ENCODE results near the gene RNF181.
A peak's percentile ranks its signal among the peaks of the same experiment; 100 is the strongest.

The RNF181 gene

GRCh38 chr2:85621338-85621737 is 25.8 kb downstream of the RNF181 start:
- Histone ChIP-seq H3K4me3 (ENCODE audit: low read depth in 1 of 2, low read length in 1 of 2) (no peak overlapping the region), H3K36me3 (peaks cover 70% of the 10 kb centered on the region), H3K27me3 (no peaks in the 10 kb centered on the region), H3K4me1 (ENCODE audit: control insufficient read depth in 1 of 2, insufficient read depth in 1 of 2, low read depth in 1 of 2, low read length in 1 of 2) (peaks cover 11% of the 10 kb centered on the region in 2 experiments), H3K27ac (no peak overlapping the region), H3K9me3 (no peaks in the 10 kb centered on the region)
- no peak for TF ChIP-seq CTCF (IDR thresholded peaks at IDR 0.05)

- Histone ChIP-seq H3K27me3 (no peaks in the 10 kb centered on the region), H3K9me3 (no peaks in the 10 kb centered on the region), H3K36me3 (peaks cover 96% of the 10 kb centered on the region), H3K27ac (no peak overlapping the region), H3K4me3 (ENCODE audit: low read depth in 1 of 2, low read length in 1 of 2) (no peak overlapping the region), H3K4me1 (ENCODE audit: control insufficient read depth in 1 of 2, insufficient read depth in 1 of 2, low read depth in 1 of 2, low read length in 1 of 2) (no peaks in the 10 kb centered on the region)
- no peak for TF ChIP-seq CTCF (IDR thresholded peaks at IDR 0.05)
Measured at GRCh38 chr2:85623991-85624390, 28.4 kb downstream of the RNF181 start.

- no peaks in the 10 kb centered on the region for H3K9me3 ChIP-seq
- H3K36me3 ChIP-seq, result peaks cover 99% of the 10 kb centered on the region
- no peak for TF ChIP-seq CTCF (IDR thresholded peaks at IDR 0.05)
- peak overlapping the region; percentile 23 for H3K27ac ChIP-seq
- no peaks in the 10 kb centered on the region for H3K27me3 ChIP-seq
- no peaks in the 10 kb centered on the region for H3K4me1 ChIP-seq (ENCODE audit: control insufficient read depth in 1 of 2, insufficient read depth in 1 of 2, low read depth in 1 of 2, low read length in 1 of 2)
- H3K4me3 ChIP-seq (ENCODE audit: low read depth in 1 of 2, low read length in 1 of 2), result no peak overlapping the region
Measured at GRCh38 chr2:85628658-85629057, 33.1 kb downstream of the RNF181 start.

- Histone ChIP-seq H3K4me1 (ENCODE audit: control insufficient read depth in 1 of 2, insufficient read depth in 1 of 2, low read depth in 1 of 2, low read length in 1 of 2) (no peaks in the 10 kb centered on the region), H3K9me3 (no peaks in the 10 kb centered on the region), H3K27me3 (no peaks in the 10 kb centered on the region), H3K4me3 (ENCODE audit: low read depth in 1 of 2, low read length in 1 of 2) (no peak overlapping the region), H3K27ac (no peak overlapping the region), H3K36me3 (peaks cover 97% of the 10 kb centered on the region)
- no peak for TF ChIP-seq CTCF (IDR thresholded peaks at IDR 0.05)
Measured at GRCh38 chr2:85631316-85631715, 35.8 kb downstream of the RNF181 start.

GRCh38 chr2:85635011-85635410 is 39.5 kb downstream of the RNF181 start:
- peaks cover 92% of the 10 kb centered on the region for H3K36me3 ChIP-seq
- H3K27ac ChIP-seq, result no peak overlapping the region
- H3K9me3 ChIP-seq, result no peaks in the 10 kb centered on the region
- no peaks in the 10 kb centered on the region for H3K4me1 ChIP-seq (ENCODE audit: control insufficient read depth in 1 of 2, insufficient read depth in 1 of 2, low read depth in 1 of 2, low read length in 1 of 2)
- H3K27me3 ChIP-seq, result no peaks in the 10 kb centered on the region
- TF ChIP-seq CTCF (IDR thresholded peaks at IDR 0.05), result no peak
- H3K4me3 ChIP-seq (ENCODE audit: low read depth in 1 of 2, low read length in 1 of 2), result no peak overlapping the region

- TF ChIP-seq CTCF (IDR thresholded peaks at IDR 0.05), result no peak
- Histone ChIP-seq H3K4me3 (ENCODE audit: low read depth in 1 of 2, low read length in 1 of 2) (no peak overlapping the region), H3K9me3 (no peaks in the 10 kb centered on the region), H3K36me3 (peaks cover 91% of the 10 kb centered on the region), H3K4me1 (ENCODE audit: control insufficient read depth in 1 of 2, insufficient read depth in 1 of 2, low read depth in 1 of 2, low read length in 1 of 2) (no peaks in the 10 kb centered on the region), H3K27me3 (no peaks in the 10 kb centered on the region), H3K27ac (no peak overlapping the region)
Measured at GRCh38 chr2:85635636-85636035, 40.1 kb downstream of the RNF181 start.
